BJ (cell line): ENCODE data around the gene CHTF18. TPM values are rescaled to one million over a fixed set of nuclear protein-coding genes. Genes with fewer than 3 reads are reported as not detected.
A peak's percentile ranks its signal among the peaks of the same experiment; 100 is the strongest.
"Not testable (repeated sequence)": the region's sequence is repeated elsewhere in the genome, so short reads cannot be mapped to it uniquely, and the experiment has no call there.

Source experiments
- CTCF ChIA-PET: fragments of 350-600 bp; formaldehyde crosslinking; extraction: SDS; loops from one replicate; lab custom pipeline; 2021; ENCODE audit warnings: antibody characterized with exemption, inconsistent platforms; lab: Yijun Ruan, JAX
- POLR2A ChIA-PET: fragments of 300-600 bp; sonication (Branson Sonifier 250); formaldehyde crosslinking; extraction: SDS; loops from one replicate; lab custom pipeline; 2021; ENCODE audit warnings: antibody characterized with exemption; lab: Charles Lee
- DNase-seq: peaks from one replicate; pipeline ENCODE4 v3.0.0-alpha.2; 2011; ENCODE audit warnings: low read depth
- H3K27me3 ChIP-seq: 2 replicates; pipeline ENCODE4 v1.6.0; 2011; ENCODE audit warnings: low read length; ENCODE audit not compliant: control insufficient read depth, insufficient read depth
- H3K36me3 ChIP-seq: 2 replicates; pipeline ENCODE4 v1.5.1; 2011; ENCODE audit warnings: low read length; ENCODE audit not compliant: control insufficient read depth, insufficient read depth
- H3K4me3 ChIP-seq: 2 replicates; pipeline ENCODE4 v1.5.1; 2011; ENCODE audit warnings: low read depth, mild to moderate bottlenecking, control low read depth, low read length
- CTCF ChIP-seq: IDR thresholded peaks from 2 replicates; pipeline ENCODE4 v1.5.1; 2011; ENCODE audit warnings: low read depth, mild to moderate bottlenecking, control low read depth, inconsistent platforms, low read length, moderate library complexity; ENCODE audit not compliant: insufficient read depth
- polyA plus RNA-seq: library from polyadenylated mRNA; depleted of rRNA; stranded (reverse); fragments of >200 nt; gene quantifications from 2 replicates; pipeline ENCODE4 v1.2.3, GENCODE V29; 2011

CHTF18 gene
- polyA plus RNA-seq, 1 experiment = 6.1 TPM

GRCh38 chr16:741986-742629, 46.3 kb upstream of the CHTF18 start:
- no peak overlapping the region for H3K4me3 ChIP-seq
- no peak for DNase-seq
- CTCF ChIA-PET = interaction anchor here (0.6 to 3.2 kb wide), 9 partner anchors 8 to 201 kb away, joined by 3 to 12 read pairs (median 4); no protein-coding TSS in a partner anchor
- H3K36me3 ChIP-seq = peaks cover 1% of the 10 kb centered on the region
- no peaks in the 10 kb centered on the region for H3K27me3 ChIP-seq
- POLR2A ChIA-PET = no interaction called here
- TF ChIP-seq CTCF = no peak

GRCh38 chr16:742894-743293, 45.5 kb upstream of the CHTF18 start:
- CTCF ChIA-PET = interaction anchor here (0.8 to 2.0 kb wide), 6 partner anchors 8 to 80 kb away, joined by 3 to 7 read pairs (median 4); no protein-coding TSS in a partner anchor
- H3K27me3 ChIP-seq, H3K36me3 ChIP-seq, H3K4me3 ChIP-seq, POLR2A ChIA-PET, DNase-seq: not testable (repeated sequence)

GRCh38 chr16:743794-744500, 44.5 kb upstream of the CHTF18 start:
- ChIA-PET POLR2A (no interaction called here), CTCF (interaction anchor here (0.9 to 2.0 kb wide), 2 partner anchors 7 to 31 kb away, joined by 4 to 7 read pairs; no protein-coding TSS in a partner anchor)
- Histone ChIP-seq H3K36me3 (no peaks in the 10 kb centered on the region), H3K27me3 (no peaks in the 10 kb centered on the region), H3K4me3 (no peak overlapping the region)
- DNase-seq = no peak
- TF ChIP-seq CTCF = peak; percentile 13; the same call in 1 of the 2 replicates

- Histone ChIP-seq H3K27me3 (no peaks in the 10 kb centered on the region), H3K36me3 (no peaks in the 10 kb centered on the region), H3K4me3 (no peak overlapping the region)
- ChIA-PET CTCF (interaction anchor here (0.6 kb wide), 1 partner anchor 635 kb away, joined by 3 read pairs; no protein-coding TSS in a partner anchor), POLR2A (no interaction called here)
- DNase-seq = no peak
- peak; percentile 31; the same call in 1 of the 2 replicates for TF ChIP-seq CTCF
These were observed 42.7 kb upstream of the CHTF18 start for GRCh38 chr16:745739-746138.

- POLR2A ChIA-PET = no interaction called here
- H3K36me3 ChIP-seq = no peaks in the 10 kb centered on the region
These were observed 41.8 kb upstream of the CHTF18 start for GRCh38 chr16:746637-747036.

More at GRCh38 chr16:746637-747036, 41.8 kb upstream of the CHTF18 start:
- TF ChIP-seq CTCF = no peak
- Histone ChIP-seq H3K27me3 (no peaks in the 10 kb centered on the region), H3K4me3 (no peak overlapping the region)
- no peak for DNase-seq
- CTCF ChIA-PET = interaction anchor here (0.6 kb wide), 1 partner anchor 634 kb away, joined by 3 read pairs; no protein-coding TSS in a partner anchor
